H1 (cell line): ENCODE measurements around the gene ITGB7. TPM values are rescaled to one million over a fixed set of nuclear protein-coding genes. Genes with fewer than 3 reads are reported as not detected.

Experiments used
- ASH2L ChIP-seq: fragments of 200-600, 300-600 bp; sonication (generic); IDR thresholded peaks from one replicate; pipeline ENCODE4 v1.7.1; 2017; ENCODE audit warnings: low read length
- BCL11A ChIP-seq, 2 experiments: IDR thresholded peaks; one replicate each; pipeline ENCODE4 v1.6.1; 2011; ENCODE audit warnings: low read depth in 2 of 2, low read length in 2 of 2, mild to moderate bottlenecking in 2 of 2
- CEBPB ChIP-seq: IDR thresholded peaks from 2 replicates; pipeline ENCODE4 v1.6.1; 2012; ENCODE audit warnings: low read depth, low read length
- EP300 ChIP-seq, 2 experiments: IDR thresholded peaks; 1 replicate in 1 of 2; 2 replicates in 1 of 2; pipeline ENCODE4 v1.6.1; 2011 to 2012; ENCODE audit warnings: low read depth in 2 of 2, low read length in 2 of 2, mild to moderate bottlenecking in 2 of 2, borderline replicate concordance in 1 of 2, inconsistent platforms in 1 of 2, moderate library complexity in 1 of 2
- GTF2F1 ChIP-seq: IDR thresholded peaks from 2 replicates; pipeline ENCODE4 v1.6.1; 2012; ENCODE audit warnings: low read depth, low read length, improper control_type of control experiment, borderline replicate concordance
- HDAC2 ChIP-seq, 2 experiments: fragments of 300-600 bp in 1 of 2; sonication (generic) in 1 of 2; IDR thresholded peaks; 2 replicates each; pipeline ENCODE4 v1.6.1; 2011 to 2012; ENCODE audit warnings: low read depth in 2 of 2, low read length in 2 of 2, mild to moderate bottlenecking in 2 of 2, moderate library complexity in 2 of 2, borderline replicate concordance in 1 of 2, inconsistent platforms in 1 of 2
- HDAC6 ChIP-seq: IDR thresholded peaks from one replicate; pipeline ENCODE4 v1.7.1; 2012; ENCODE audit warnings: low read depth, mild to moderate bottlenecking, inconsistent platforms, low read length, moderate library complexity
- JUND ChIP-seq: IDR thresholded peaks from 2 replicates; pipeline ENCODE4 v1.6.1; 2011; ENCODE audit warnings: mild to moderate bottlenecking, improper control_type of control experiment, low read length
- KDM5A ChIP-seq: fragments of 200-600 bp; IDR thresholded peaks from 2 replicates; pipeline ENCODE4 v1.7.1; 2012; ENCODE audit warnings: mild to moderate bottlenecking, low read length, inconsistent platforms, mixed read lengths
- MAFK ChIP-seq: IDR thresholded peaks from 2 replicates; pipeline ENCODE4 v1.6.1; 2012; ENCODE audit warnings: low read depth, mild to moderate bottlenecking, improper control_type of control experiment, low read length
- NRF1 ChIP-seq: IDR thresholded peaks from 2 replicates; pipeline ENCODE4 v1.6.1; 2011; ENCODE audit warnings: mild to moderate bottlenecking, low read depth, low read length, improper control_type of control experiment
- PHF8 ChIP-seq: fragments of 200-600 bp; sonication (generic); conservative IDR thresholded peaks from 2 replicates; pipeline ENCODE4 v1.7.1; 2012; ENCODE audit warnings: low read depth, mild to moderate bottlenecking, inconsistent platforms, low read length, moderate library complexity
- POLR2A ChIP-seq, 2 experiments: IDR thresholded peaks; 1 replicate in 1 of 2; 2 replicates in 1 of 2; pipeline ENCODE4 v1.6.1; 2011; ENCODE audit warnings: low read depth in 2 of 2, low read length in 2 of 2, mild to moderate bottlenecking in 2 of 2; ENCODE audit errors: control extremely low read depth in 1 of 2
- RXRA ChIP-seq: IDR thresholded peaks from 2 replicates; pipeline ENCODE4 v1.6.1; 2011; ENCODE audit warnings: low read depth, mild to moderate bottlenecking, low read length, moderate library complexity; ENCODE audit not compliant: insufficient read depth
- SP4 ChIP-seq: IDR thresholded peaks from 2 replicates; pipeline ENCODE4 v1.6.1; 2012; ENCODE audit warnings: low read length, inconsistent platforms
- TBP ChIP-seq: IDR thresholded peaks from 2 replicates; pipeline ENCODE4 v1.6.1; 2011; ENCODE audit warnings: low read depth, low read length, improper control_type of control experiment
- TCF12 ChIP-seq: IDR thresholded peaks from 2 replicates; pipeline ENCODE4 v1.6.1; 2011; ENCODE audit warnings: low read depth, mild to moderate bottlenecking, low read length
- YY1 ChIP-seq: IDR thresholded peaks from 2 replicates; pipeline ENCODE4 v1.6.1; 2011; ENCODE audit warnings: low read depth, mild to moderate bottlenecking, low read length
- ZNF274 ChIP-seq: IDR thresholded peaks from 2 replicates; pipeline ENCODE4 v1.7.0; 2012; ENCODE audit warnings: low read length, borderline replicate concordance; ENCODE audit errors: extremely low read depth
- polyA plus RNA-seq, 7 experiments: library from polyadenylated mRNA; depleted of rRNA in 3 of 7; stranded (reverse) in 5 of 7; unstranded in 2 of 7; fragments of >200 nt in 5 of 7; fragments of 200-250 nt in 2 of 7; gene quantifications; 1 replicate in 5 of 7; 2 replicates in 1 of 7; 4 replicates in 1 of 7; pipeline versions ENCODE4 v1.2.1 to v1.2.3, GENCODE V29; 2011 to 2013; ENCODE audit warnings: missing spikeins in 2 of 7, mixed read lengths in 2 of 7
- total RNA-seq: library from RNA; stranded (reverse); fragmentation: NEBNext Ultra II Directional; extraction: Animal tissue kit (Norgen Biotek cat#: 25700); gene quantifications from 2 replicates; pipeline ENCODE4 v1.2.1, GENCODE V29; 2021
- TF ChIP-seq, protein P1 (sequence below): IDR thresholded peaks from 2 replicates; pipeline ENCODE4 v1.6.1; 2012; ENCODE audit warnings: inconsistent platforms
- TF ChIP-seq, protein P2 (sequence below), 3 experiments: IDR thresholded peaks; 1 replicate in 2 of 3; 2 replicates in 1 of 3; pipeline versions ENCODE4 v1.5.1 to v1.6.1; 2011; ENCODE audit warnings: low read length in 3 of 3, mild to moderate bottlenecking in 3 of 3, inconsistent platforms in 2 of 3, low read depth in 1 of 3, moderate library complexity in 1 of 3; ENCODE audit not compliant: insufficient read depth in 1 of 3; ENCODE audit errors: control extremely low read depth in 1 of 3

ITGB7 gene
- total and polyA plus RNA-seq, 2 of the 8 experiments (the other 6 are each of a cell fraction or from before 2014, with no cell fraction given) = 0.35 to 0.54 TPM

DNA sequence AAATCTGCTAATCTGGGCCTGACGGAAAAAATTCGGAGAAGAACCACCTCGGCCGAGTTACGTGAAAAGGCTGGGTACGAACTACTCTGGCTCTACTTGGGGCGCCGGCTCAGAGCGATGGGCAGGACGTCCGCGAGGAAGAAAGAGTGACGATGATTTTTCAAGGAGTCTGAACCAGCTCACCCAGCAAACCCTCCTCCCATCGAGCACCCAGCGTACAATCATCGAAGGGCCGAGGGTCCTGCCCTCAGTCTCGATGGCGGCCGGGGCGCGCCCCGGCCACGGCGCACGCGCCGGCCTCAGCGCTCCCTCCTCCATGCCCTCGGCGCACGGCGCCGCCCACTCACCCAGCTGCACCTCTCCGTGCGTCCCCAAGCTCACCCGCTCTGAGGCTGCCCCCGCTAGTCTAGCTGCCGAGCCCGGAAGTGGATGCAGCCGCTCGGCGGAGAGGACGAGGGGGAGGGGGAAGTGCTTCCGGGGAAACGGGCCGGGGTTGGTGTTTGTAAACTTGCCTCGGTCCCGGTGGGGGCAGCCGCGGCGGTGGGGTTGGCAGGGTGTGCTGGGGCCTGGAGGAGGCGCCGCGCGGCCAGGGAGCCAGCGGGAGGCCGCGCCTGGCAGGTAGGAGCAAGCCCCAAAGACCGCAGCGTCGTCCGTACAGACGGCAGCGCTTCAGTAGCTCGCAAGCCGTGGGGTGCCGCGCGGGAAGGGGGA is 26.7 kb downstream of the ITGB7 start, which contains the start of the genes CSAD and ZNF740 (continued):
- TF ChIP-seq KDM5A = no peak
- peak in 1 of 2 experiments; percentile 56; a peak in 1 of 3 replicates for TF ChIP-seq EP300 (IDR thresholded peaks at IDR 0.05; ENCODE audit: borderline replicate concordance in 1 of 2, low read depth in 2 of 2, low read length in 2 of 2)
- TF ChIP-seq YY1 = peak; percentile 98
- peak in 1 of 2 experiments; percentile 52; a peak in 1 of 3 replicates for TF ChIP-seq POLR2A (IDR thresholded peaks at IDR 0.05; ENCODE audit: control extremely low read depth in 1 of 2, low read depth in 2 of 2, low read length in 2 of 2)
- no peak for TF ChIP-seq GTF2F1
- no peak for TF ChIP-seq CEBPB
- no peak; the same call in 1 of the 2 replicates for TF ChIP-seq TBP
- TF ChIP-seq HDAC6 = no peak
- TF ChIP-seq NRF1 = peak; percentile 75
- TF ChIP-seq TCF12 = 0 out of 2 replicates have a peak, but pooled peaks have one; percentile 20
- TF ChIP-seq, protein P1, sequence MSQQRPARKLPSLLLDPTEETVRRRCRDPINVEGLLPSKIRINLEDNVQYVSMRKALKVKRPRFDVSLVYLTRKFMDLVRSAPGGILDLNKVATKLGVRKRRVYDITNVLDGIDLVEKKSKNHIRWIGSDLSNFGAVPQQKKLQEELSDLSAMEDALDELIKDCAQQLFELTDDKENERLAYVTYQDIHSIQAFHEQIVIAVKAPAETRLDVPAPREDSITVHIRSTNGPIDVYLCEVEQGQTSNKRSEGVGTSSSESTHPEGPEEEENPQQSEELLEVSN = peak; percentile 68
- no peak for TF ChIP-seq MAFK
- TF ChIP-seq, protein P2, sequence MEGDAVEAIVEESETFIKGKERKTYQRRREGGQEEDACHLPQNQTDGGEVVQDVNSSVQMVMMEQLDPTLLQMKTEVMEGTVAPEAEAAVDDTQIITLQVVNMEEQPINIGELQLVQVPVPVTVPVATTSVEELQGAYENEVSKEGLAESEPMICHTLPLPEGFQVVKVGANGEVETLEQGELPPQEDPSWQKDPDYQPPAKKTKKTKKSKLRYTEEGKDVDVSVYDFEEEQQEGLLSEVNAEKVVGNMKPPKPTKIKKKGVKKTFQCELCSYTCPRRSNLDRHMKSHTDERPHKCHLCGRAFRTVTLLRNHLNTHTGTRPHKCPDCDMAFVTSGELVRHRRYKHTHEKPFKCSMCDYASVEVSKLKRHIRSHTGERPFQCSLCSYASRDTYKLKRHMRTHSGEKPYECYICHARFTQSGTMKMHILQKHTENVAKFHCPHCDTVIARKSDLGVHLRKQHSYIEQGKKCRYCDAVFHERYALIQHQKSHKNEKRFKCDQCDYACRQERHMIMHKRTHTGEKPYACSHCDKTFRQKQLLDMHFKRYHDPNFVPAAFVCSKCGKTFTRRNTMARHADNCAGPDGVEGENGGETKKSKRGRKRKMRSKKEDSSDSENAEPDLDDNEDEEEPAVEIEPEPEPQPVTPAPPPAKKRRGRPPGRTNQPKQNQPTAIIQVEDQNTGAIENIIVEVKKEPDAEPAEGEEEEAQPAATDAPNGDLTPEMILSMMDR (IDR thresholded peaks at IDR 0.05; ENCODE audit: control extremely low read depth in 1 of 3, insufficient read depth in 1 of 3, low read depth in 1 of 3, low read length in 3 of 3) = no peak
- 0 out of 4 replicates have a peak, but pooled peaks of 1 of the 2 experiments have one; percentile 84 for TF ChIP-seq HDAC2 (IDR thresholded peaks at IDR 0.05; ENCODE audit: borderline replicate concordance in 1 of 2, low read depth in 2 of 2, low read length in 2 of 2)
- TF ChIP-seq RXRA = peak; percentile 37; the same call in 1 of the 2 replicates
- TF ChIP-seq ASH2L = peak; percentile 89
- TF ChIP-seq BCL11A (IDR thresholded peaks at IDR 0.05; ENCODE audit: low read depth in 2 of 2, low read length in 2 of 2) = no peak
- TF ChIP-seq ZNF274 = no peak
- 0 out of 2 replicates have a peak, but pooled peaks have one; percentile 30 for TF ChIP-seq SP4
- TF ChIP-seq JUND = no peak
- TF ChIP-seq PHF8 = peak; percentile 70
